ENCODE results near the gene SMAP2.
"Not testable (repeated sequence)": the region's sequence is repeated elsewhere in the genome, so short reads cannot be mapped to it uniquely, and the experiment has no call there.

The SMAP2 gene

GRCh38 chr1:40373323-40374283, at the start of gene SMAP2:
Gene SMAP2, plus strand, starts transcription at chr1:40373727. Its CDS starts 394 bp downstream, at chr1:40374121.
- DNase-seq, result peak; percentile 84 to 93

GRCh38 chr1:40331403-40331802, 42.1 kb upstream of the SMAP2 start:
- not testable (repeated sequence) for DNase-seq

GRCh38 chr1:40332695-40333094, 40.8 kb upstream of the SMAP2 start:
- no peak for DNase-seq

GRCh38 chr1:40337443-40337842, 36.1 kb upstream of the SMAP2 start:
- DNase-seq, result no peak

GRCh38 chr1:40338745-40339419, 34.6 kb upstream of the SMAP2 start:
- peak; percentile 13 to 70 for DNase-seq

- no peak for DNase-seq
Observed at GRCh38 chr1:40339420-40340323, 33.9 kb upstream of the SMAP2 start.

GRCh38 chr1:40341491-40342380, 31.8 kb upstream of the SMAP2 start:
- no peak for DNase-seq

GRCh38 chr1:40342381-40342717, 31.2 kb upstream of the SMAP2 start:
- DNase-seq, result not testable (repeated sequence)

GRCh38 chr1:40344597-40344996, 28.9 kb upstream of the SMAP2 start:
- DNase-seq, result no peak

GRCh38 chr1:40350391-40350790, 23.1 kb upstream of the SMAP2 start:
- DNase-seq, result no peak

GRCh38 chr1:40351124-40351523, 22.4 kb upstream of the SMAP2 start:
- DNase-seq, result no peak

GRCh38 chr1:40352126-40352525, 21.4 kb upstream of the SMAP2 start:
- DNase-seq, result no peak

- DNase-seq, result no peak
Observed at GRCh38 chr1:40353082-40353481, 20.4 kb upstream of the SMAP2 start.

- DNase-seq, result no peak
Observed at GRCh38 chr1:40357625-40358024, 15.9 kb upstream of the SMAP2 start.

- no peak for DNase-seq
Observed at GRCh38 chr1:40360631-40361030, 12.9 kb upstream of the SMAP2 start.

- DNase-seq, result no peak
Observed at GRCh38 chr1:40361201-40361600, 12.3 kb upstream of the SMAP2 start.

- no peak for DNase-seq
Observed at GRCh38 chr1:40361637-40362036, 11.9 kb upstream of the SMAP2 start.

- DNase-seq, result no peak
Observed at GRCh38 chr1:40362199-40362598, 11.3 kb upstream of the SMAP2 start.

- no peak for DNase-seq
Observed at GRCh38 chr1:40362699-40363098, 10.8 kb upstream of the SMAP2 start.

- no peak for DNase-seq
Observed at GRCh38 chr1:40363721-40364120, 9.8 kb upstream of the SMAP2 start.

- no peak for DNase-seq
Observed at GRCh38 chr1:40371707-40372258, 1.7 kb upstream of the SMAP2 start.

Measured in NCI-H187 (cell line).